Kidney (tissue), 14 donors: Measurements from ENCODE around the gene ROCK2. TPM values are rescaled to one million over a fixed set of nuclear protein-coding genes. Genes with fewer than 3 reads are reported as not detected.

Experiments used
- DNase-seq, 5 donors: peaks; one replicate each; pipeline ENCODE4 v3.0.0-alpha.2; 2013 to 2020
- FAIRE-seq: peaks from 2 replicates; lab custom pipeline; 2012; peaks lifted over from hg19 to GRCh38; lab: Jason Lieb, UNC
- H3K27ac ChIP-seq, 2 donors: one replicate each; pipeline ENCODE4 v1.7.0; 2013; ENCODE audit warnings: low read depth in 2 of 2, low read length in 2 of 2, inconsistent platforms in 1 of 2
- H3K27me3 ChIP-seq: one replicate; pipeline ENCODE4 v1.7.1; 2013; ENCODE audit warnings: low read length, inconsistent platforms; ENCODE audit not compliant: control insufficient read depth, insufficient read depth
- H3K36me3 ChIP-seq, 3 donors: one replicate each; pipeline versions ENCODE4 v1.7.0 to v1.7.1; 2013; ENCODE audit warnings: low read length in 3 of 3, control low read depth in 1 of 3, inconsistent platforms in 1 of 3; ENCODE audit not compliant: insufficient read depth in 3 of 3, control insufficient read depth in 2 of 3
- H3K4me1 ChIP-seq, 3 donors: one replicate each; pipeline versions ENCODE4 v1.7.0 to v1.7.1; 2013; ENCODE audit warnings: low read length in 3 of 3, inconsistent platforms in 1 of 3, low read depth in 1 of 3; ENCODE audit not compliant: control insufficient read depth in 2 of 3, insufficient read depth in 2 of 3
- H3K4me3 ChIP-seq, 3 donors: one replicate each; pipeline versions ENCODE4 v1.7.0 to v1.8.1; 2013; ENCODE audit warnings: low read length in 3 of 3, control low read depth in 1 of 3, inconsistent platforms in 1 of 3
- H3K9ac ChIP-seq, 3 donors: one replicate each; pipeline versions ENCODE4 v1.7.0 to v1.7.1; 2013; ENCODE audit warnings: low read length in 3 of 3, control low read depth in 1 of 3, inconsistent platforms in 1 of 3
- H3K9me3 ChIP-seq, 3 donors: one replicate each; pipeline versions ENCODE4 v1.7.0 to v1.7.1; 2013; ENCODE audit warnings: low read length in 3 of 3, control low read depth in 1 of 3, inconsistent platforms in 1 of 3; ENCODE audit not compliant: control insufficient read depth in 2 of 3, insufficient read depth in 1 of 3
- CTCF ChIP-seq: IDR thresholded peaks from 3 replicates; pipeline ENCODE4 v1.5.1; 2012; ENCODE audit warnings: mild to moderate bottlenecking, moderate library complexity, borderline replicate concordance; ENCODE audit not compliant: insufficient read depth; ENCODE audit errors: extremely low read depth
- intact Hi-C: fragments of 100-400 bp; cut with DNase I; formaldehyde crosslinking; loops from one replicate; pipeline ENCODE4 v1.11.1; 2022
- polyA plus RNA-seq: library from polyadenylated mRNA; stranded (reverse); fragments of 350-450 nt; fragmentation: Illumina TruSeq; extraction: RNeasy Lipid Tissue Mini Kit (QIAGEN cat#74804); gene quantifications from one replicate; pipeline ENCODE4 v1.2.3, GENCODE V29; 2014; ENCODE audit warnings: low read depth, low replicate concordance; ENCODE audit not compliant: insufficient read depth
- total RNA-seq: library from RNA; stranded (reverse); fragmentation: NEBNext Ultra II Directional; extraction: Animal tissue kit (Norgen Biotek cat#: 25700); gene quantifications from one replicate; pipeline ENCODE4 v1.2.1, GENCODE V29; 2021
- donor health status: control.
- donor health status: control.
- donor health status: control.
- donor health status: control.
- donor health status: control.
- donor health status: DM: yes; HTN: yes; CAD: no.
- donor health status: Normal renal cell carcinoma (clear cell type).

Gene ROCK2
- total and polyA plus RNA-seq, 2 donors from 2014 or later: 6.7 to 58.3 TPM

DNA sequence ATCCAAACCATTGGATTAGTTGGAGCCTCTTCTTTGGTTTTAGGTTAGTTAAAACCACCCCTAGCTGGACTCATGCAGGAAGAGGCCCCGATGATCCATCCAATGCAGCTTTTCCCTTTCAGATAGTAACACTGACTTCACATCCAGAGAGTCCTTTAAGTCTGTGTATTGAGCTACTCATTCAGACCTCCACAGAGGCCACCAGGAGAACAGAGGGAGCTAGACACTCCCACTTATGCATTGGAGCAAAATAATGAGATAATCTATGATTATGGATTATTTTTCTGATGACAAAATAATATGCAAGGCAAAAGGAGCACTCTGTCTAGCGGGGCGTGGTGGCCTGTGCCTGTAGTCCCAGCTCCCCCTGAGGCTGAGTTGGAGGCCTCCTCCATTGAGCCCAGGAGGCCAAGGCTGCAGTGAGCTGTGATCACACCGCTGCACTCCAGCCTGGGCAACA, 1.6 kb upstream of the ROCK2 start:
- Histone ChIP-seq H3K9me3 (no peaks in the 10 kb centered on the region), H3K27ac (peak overlapping the region; percentile 98), H3K4me1 (peaks cover 2 to 14% (median 5%) of the 10 kb centered on the region in 3 donors), H3K4me3 (no peak overlapping the region), H3K27me3 (no peaks in the 10 kb centered on the region), H3K36me3 (no peaks in the 10 kb centered on the region), H3K9ac (no peak overlapping the region)
- FAIRE-seq (no peak), DNase-seq (no peak)
- intact Hi-C loops: no loop called here
- no peak for TF ChIP-seq CTCF

GRCh38 chr2:11344956-11345677, 681 bp upstream of the ROCK2 start:
- H3K4me1 ChIP-seq: peaks cover 2 to 17% (median 5%) of the 10 kb centered on the region in 3 donors
- peak in 4 of 5 donors; percentile 70 to 87 (median 82) for DNase-seq
- no peaks in the 10 kb centered on the region for H3K27me3 ChIP-seq
- no peak for TF ChIP-seq CTCF
- H3K27ac ChIP-seq: peak overlapping the region; percentile 98
- peak overlapping the region; percentile 58 to 73 (median 67) for H3K4me3 ChIP-seq
- H3K36me3 ChIP-seq: no peaks in the 10 kb centered on the region
- FAIRE-seq: no peak
- H3K9me3 ChIP-seq: no peaks in the 10 kb centered on the region
- H3K9ac ChIP-seq: peak overlapping the region; percentile 0 to 90 (median 37)
- intact Hi-C loops: no loop called here

- no peak for TF ChIP-seq CTCF
- H3K27me3 ChIP-seq: no peaks in the 10 kb centered on the region
- H3K4me1 ChIP-seq: peaks cover 4 to 24% (median 5%) of the 10 kb centered on the region in 3 donors
- H3K4me3 ChIP-seq: peak overlapping the region; percentile 71 to 95 (median 78)
- intact Hi-C loops: no loop called here
- no peaks in the 10 kb centered on the region for H3K9me3 ChIP-seq
- peak overlapping the region; percentile 3 to 93 (median 84) for H3K9ac ChIP-seq
- H3K27ac ChIP-seq: peak overlapping the region; percentile 82 to 89
- H3K36me3 ChIP-seq: no peaks in the 10 kb centered on the region
- FAIRE-seq (no peak), DNase-seq (peak; percentile 75 to 89 (median 81))
Measured at GRCh38 chr2:11343650-11344341, 640 bp downstream of the ROCK2 start.
